HEK293 (cell line): ENCODE data around the gene PTPRF.

Experiments used
- CTCF ChIA-PET: fragments of 350-600 bp; formaldehyde crosslinking; extraction: SDS; loops from one replicate; lab custom pipeline; 2021; ENCODE audit warnings: antibody characterized with exemption; lab: Yijun Ruan, JAX
- POLR2A ChIA-PET: fragments of 300-600 bp; formaldehyde crosslinking; extraction: SDS; loops from one replicate; lab custom pipeline; 2020; ENCODE audit warnings: antibody characterized with exemption, inconsistent platforms; lab: Yijun Ruan, JAX
- H3K27ac ChIP-seq: fragments of 200-500 bp; sonication (Bioruptor generic); 2 replicates; pipeline ENCODE4 v1.5.1; 2014; ENCODE audit warnings: low read depth, low read length, control low read depth, inconsistent platforms; ENCODE audit errors: extremely low read depth
- H3K36me3 ChIP-seq, 2 experiments: fragments of 200-500 bp in 1 of 2; sonication (Bioruptor generic) in 1 of 2; 1 replicate in 1 of 2; 2 replicates in 1 of 2; pipeline ENCODE4 v1.5.1; 2014 to 2017; ENCODE audit warnings: inconsistent platforms in 2 of 2, low read length in 2 of 2; ENCODE audit not compliant: control insufficient read depth in 2 of 2, insufficient read depth in 1 of 2
- H3K4me1 ChIP-seq: fragments of 200-500 bp; sonication (Bioruptor generic); 2 replicates; pipeline ENCODE4 v1.5.1; 2014; ENCODE audit warnings: mild to moderate bottlenecking, low read length, inconsistent platforms; ENCODE audit not compliant: control insufficient read depth, insufficient read depth
- H3K4me3 ChIP-seq: 2 replicates; pipeline ENCODE4 v1.5.1; 2011; ENCODE audit warnings: low read depth, mild to moderate bottlenecking, control low read depth, low read length, moderate library complexity
- H3K9me3 ChIP-seq: fragments of 200-500 bp; sonication (Bioruptor generic); 2 replicates; pipeline ENCODE4 v1.5.1; 2014; ENCODE audit warnings: low read depth, low read length, inconsistent platforms; ENCODE audit not compliant: control insufficient read depth, insufficient read depth
- BCL11B ChIP-seq: fragments of 450-650 bp; formaldehyde crosslinking; IDR thresholded peaks from 2 replicates; pipeline ENCODE4 v1.5.1; 2016; ENCODE audit warnings: low read depth, missing biosample characterization, missing genetic modification characterization
- HIC1 ChIP-seq: fragments of 450-650 bp; formaldehyde crosslinking; IDR thresholded peaks from 2 replicates; pipeline ENCODE4 v1.5.1; 2016; ENCODE audit warnings: missing biosample characterization, missing genetic modification characterization
- KLF16 ChIP-seq: fragments of 450-650 bp; formaldehyde crosslinking; IDR thresholded peaks from 2 replicates; pipeline ENCODE4 v1.5.1; 2017; ENCODE audit warnings: missing biosample characterization, missing genetic modification characterization
- KLF9 ChIP-seq: fragments of 450-650 bp; formaldehyde crosslinking; IDR thresholded peaks from 2 replicates; pipeline ENCODE4 v1.5.1; 2016; ENCODE audit warnings: missing biosample characterization, missing genetic modification characterization, low read depth
- SALL2 ChIP-seq: fragments of 450-650 bp; formaldehyde crosslinking; IDR thresholded peaks from 2 replicates; pipeline ENCODE4 v1.5.0; 2017; ENCODE audit warnings: missing biosample characterization, mild to moderate bottlenecking, missing genetic modification characterization, borderline replicate concordance
- SCRT2 ChIP-seq: fragments of 450-650 bp; formaldehyde crosslinking; IDR thresholded peaks from 2 replicates; pipeline ENCODE4 v1.5.1; 2016; ENCODE audit warnings: missing biosample characterization, missing genetic modification characterization
- ZNF114 ChIP-seq: fragments of 450-650 bp; formaldehyde crosslinking; IDR thresholded peaks from 2 replicates; pipeline ENCODE4 v1.5.0; 2017; ENCODE audit warnings: missing biosample characterization, missing genetic modification characterization
- ZNF223 ChIP-seq: fragments of 450-650 bp; formaldehyde crosslinking; IDR thresholded peaks from 2 replicates; pipeline ENCODE4 v1.5.1; 2016; ENCODE audit warnings: missing biosample characterization, missing genetic modification characterization
- ZNF518A ChIP-seq: fragments of 450-650 bp; formaldehyde crosslinking; conservative IDR thresholded peaks from 2 replicates; pipeline ENCODE4 v1.5.1; 2016; ENCODE audit warnings: low read depth, missing biosample characterization, missing genetic modification characterization
- ZNF521 ChIP-seq: fragments of 450-650 bp; formaldehyde crosslinking; IDR thresholded peaks from 2 replicates; pipeline ENCODE4 v1.5.1; 2017; ENCODE audit warnings: missing biosample characterization, mild to moderate bottlenecking, missing genetic modification characterization
- ZNF548 ChIP-seq: fragments of 450-650 bp; formaldehyde crosslinking; IDR thresholded peaks from 2 replicates; pipeline ENCODE4 v1.5.1; 2016; ENCODE audit warnings: missing biosample characterization, missing genetic modification characterization
- ZNF549 ChIP-seq: fragments of 450-650 bp; IDR thresholded peaks from 2 replicates; pipeline ENCODE4 v1.5.1; 2018; ENCODE audit warnings: missing biosample characterization, missing genetic modification characterization, mild to moderate bottlenecking, inconsistent platforms, moderate library complexity
- ZNF776 ChIP-seq: fragments of 450-650 bp; formaldehyde crosslinking; IDR thresholded peaks from 2 replicates; pipeline ENCODE4 v1.5.0; 2017; ENCODE audit warnings: missing biosample characterization, missing genetic modification characterization, borderline replicate concordance
- ZNF791 ChIP-seq: fragments of 450-650 bp; formaldehyde crosslinking; IDR thresholded peaks from 2 replicates; pipeline ENCODE4 v1.5.1; 2016; ENCODE audit warnings: missing biosample characterization, missing genetic modification characterization
- ZSCAN23 ChIP-seq: fragments of 450-650 bp; formaldehyde crosslinking; IDR thresholded peaks from 2 replicates; pipeline ENCODE4 v1.5.1; 2016; ENCODE audit warnings: missing biosample characterization, missing genetic modification characterization
- ZXDB ChIP-seq: fragments of 450-650 bp; formaldehyde crosslinking; IDR thresholded peaks from 2 replicates; pipeline ENCODE4 v1.5.1; 2016; ENCODE audit warnings: missing biosample characterization, missing genetic modification characterization
- TF ChIP-seq, protein P1 (sequence below): fragments of 450-650 bp; formaldehyde crosslinking; IDR thresholded peaks from 2 replicates; pipeline ENCODE4 v1.5.1; 2017; ENCODE audit warnings: missing biosample characterization, missing genetic modification characterization
- TF ChIP-seq, protein P2 (sequence below): fragments of 450-650 bp; formaldehyde crosslinking; IDR thresholded peaks from 2 replicates; pipeline ENCODE4 v1.5.1; 2016; ENCODE audit warnings: missing biosample characterization, missing genetic modification characterization

PTPRF gene

GRCh38 chr1:43653893-43654292 is 123.2 kb downstream of the PTPRF start:
- POLR2A ChIA-PET, result no interaction called here
- TF ChIP-seq ZNF518A (tag by site-specific recombination) (no peak), ZNF114 (no peak), HIC1 (tag by site-specific recombination) (no peak), ZNF549 (tag by site-specific recombination) (no peak), BCL11B (tag by site-specific recombination) (no peak), SCRT2 (tag by site-specific recombination) (no peak), ZXDB (no peak), ZNF223 (no peak)
- TF ChIP-seq, all 188 proteins: peak for 0
- H3K27ac ChIP-seq, result no peak overlapping the region

GRCh38 chr1:43655953-43656352 is 125.3 kb downstream of the PTPRF start:
- peaks cover 67 to 80% of the 10 kb centered on the region in 2 experiments for H3K36me3 ChIP-seq
- POLR2A ChIA-PET, result interaction anchor here (0.6 kb wide), 1 partner anchor 1036 kb away, joined by 3 read pairs; no protein-coding TSS in a partner anchor
- CTCF ChIA-PET, result interaction anchor here (0.7 kb wide), 1 partner anchor 1324 kb away, joined by 3 read pairs; no protein-coding TSS in a partner anchor
- no peak for TF ChIP-seq ZNF776 (tag by site-specific recombination)
- TF ChIP-seq, protein P1, sequence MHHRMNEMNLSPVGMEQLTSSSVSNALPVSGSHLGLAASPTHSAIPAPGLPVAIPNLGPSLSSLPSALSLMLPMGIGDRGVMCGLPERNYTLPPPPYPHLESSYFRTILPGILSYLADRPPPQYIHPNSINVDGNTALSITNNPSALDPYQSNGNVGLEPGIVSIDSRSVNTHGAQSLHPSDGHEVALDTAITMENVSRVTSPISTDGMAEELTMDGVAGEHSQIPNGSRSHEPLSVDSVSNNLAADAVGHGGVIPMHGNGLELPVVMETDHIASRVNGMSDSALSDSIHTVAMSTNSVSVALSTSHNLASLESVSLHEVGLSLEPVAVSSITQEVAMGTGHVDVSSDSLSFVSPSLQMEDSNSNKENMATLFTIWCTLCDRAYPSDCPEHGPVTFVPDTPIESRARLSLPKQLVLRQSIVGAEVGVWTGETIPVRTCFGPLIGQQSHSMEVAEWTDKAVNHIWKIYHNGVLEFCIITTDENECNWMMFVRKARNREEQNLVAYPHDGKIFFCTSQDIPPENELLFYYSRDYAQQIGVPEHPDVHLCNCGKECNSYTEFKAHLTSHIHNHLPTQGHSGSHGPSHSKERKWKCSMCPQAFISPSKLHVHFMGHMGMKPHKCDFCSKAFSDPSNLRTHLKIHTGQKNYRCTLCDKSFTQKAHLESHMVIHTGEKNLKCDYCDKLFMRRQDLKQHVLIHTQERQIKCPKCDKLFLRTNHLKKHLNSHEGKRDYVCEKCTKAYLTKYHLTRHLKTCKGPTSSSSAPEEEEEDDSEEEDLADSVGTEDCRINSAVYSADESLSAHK (tag by site-specific recombination), result no peak
- no peak for TF ChIP-seq ZNF791
- no peak for TF ChIP-seq ZNF548 (tag by site-specific recombination)
- TF ChIP-seq ZNF521 (tag by site-specific recombination), result no peak
- TF ChIP-seq ZNF518A (tag by site-specific recombination), result no peak
- TF ChIP-seq, protein P2, sequence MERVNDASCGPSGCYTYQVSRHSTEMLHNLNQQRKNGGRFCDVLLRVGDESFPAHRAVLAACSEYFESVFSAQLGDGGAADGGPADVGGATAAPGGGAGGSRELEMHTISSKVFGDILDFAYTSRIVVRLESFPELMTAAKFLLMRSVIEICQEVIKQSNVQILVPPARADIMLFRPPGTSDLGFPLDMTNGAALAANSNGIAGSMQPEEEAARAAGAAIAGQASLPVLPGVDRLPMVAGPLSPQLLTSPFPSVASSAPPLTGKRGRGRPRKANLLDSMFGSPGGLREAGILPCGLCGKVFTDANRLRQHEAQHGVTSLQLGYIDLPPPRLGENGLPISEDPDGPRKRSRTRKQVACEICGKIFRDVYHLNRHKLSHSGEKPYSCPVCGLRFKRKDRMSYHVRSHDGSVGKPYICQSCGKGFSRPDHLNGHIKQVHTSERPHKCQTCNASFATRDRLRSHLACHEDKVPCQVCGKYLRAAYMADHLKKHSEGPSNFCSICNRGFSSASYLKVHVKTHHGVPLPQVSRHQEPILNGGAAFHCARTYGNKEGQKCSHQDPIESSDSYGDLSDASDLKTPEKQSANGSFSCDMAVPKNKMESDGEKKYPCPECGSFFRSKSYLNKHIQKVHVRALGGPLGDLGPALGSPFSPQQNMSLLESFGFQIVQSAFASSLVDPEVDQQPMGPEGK (tag by site-specific recombination), result no peak
- no peak for TF ChIP-seq SALL2 (tag by site-specific recombination)
- no peak for TF ChIP-seq ZSCAN23 (tag by site-specific recombination)
- TF ChIP-seq KLF9, result no peak
- no peak for TF ChIP-seq KLF16 (tag by site-specific recombination)

More at GRCh38 chr1:43653893-43654292, 123.2 kb downstream of the PTPRF start:
- Histone ChIP-seq H3K4me1 (no peaks in the 10 kb centered on the region), H3K4me3 (no peak overlapping the region), H3K9me3 (no peaks in the 10 kb centered on the region), H3K36me3 (peaks cover 47 to 59% of the 10 kb centered on the region in 2 experiments)
- CTCF ChIA-PET, result interaction anchor here (0.9 to 1.1 kb wide), 3 partner anchors 100 to 124 kb away, joined by 3 to 5 read pairs (median 5); no protein-coding TSS in a partner anchor

More at GRCh38 chr1:43655953-43656352, 125.3 kb downstream of the PTPRF start:
- Histone ChIP-seq H3K27ac (no peak overlapping the region), H3K9me3 (no peaks in the 10 kb centered on the region), H3K4me1 (no peaks in the 10 kb centered on the region), H3K4me3 (no peak overlapping the region)
